ENCODE results near the gene NUCKS1. TPM values are rescaled to one million over a fixed set of nuclear protein-coding genes. Genes with fewer than 3 reads are reported as not detected.

NUCKS1 gene
- total RNA-seq, 1 donor from 2014 or later: 245 TPM

DNA sequence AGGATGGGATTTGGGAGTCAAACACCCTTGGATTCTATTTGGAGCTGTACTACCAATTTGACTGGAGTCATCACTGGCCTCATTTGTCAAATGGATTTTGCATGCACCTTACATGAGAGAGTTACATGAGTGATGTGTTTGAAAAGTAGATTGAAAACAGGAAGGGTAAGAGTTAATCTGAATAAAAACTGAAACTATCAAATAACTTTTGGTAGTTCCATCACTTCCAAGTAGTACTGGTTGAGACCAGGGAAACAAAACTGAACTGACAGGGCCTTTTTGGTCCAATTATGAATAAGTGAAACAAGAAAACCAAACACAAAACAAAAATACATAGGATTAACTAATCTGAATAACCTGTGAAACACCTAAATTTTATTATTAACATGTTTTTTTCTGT lies 30.2 kb downstream of the NUCKS1 start:
- Mint-ChIP-seq H3K4me1 (ENCODE audit: low read depth) (peaks cover 34% of the 10 kb centered on the region), H3K36me3 (ENCODE audit: insufficient read depth) (peaks cover 45% of the 10 kb centered on the region)

DNA sequence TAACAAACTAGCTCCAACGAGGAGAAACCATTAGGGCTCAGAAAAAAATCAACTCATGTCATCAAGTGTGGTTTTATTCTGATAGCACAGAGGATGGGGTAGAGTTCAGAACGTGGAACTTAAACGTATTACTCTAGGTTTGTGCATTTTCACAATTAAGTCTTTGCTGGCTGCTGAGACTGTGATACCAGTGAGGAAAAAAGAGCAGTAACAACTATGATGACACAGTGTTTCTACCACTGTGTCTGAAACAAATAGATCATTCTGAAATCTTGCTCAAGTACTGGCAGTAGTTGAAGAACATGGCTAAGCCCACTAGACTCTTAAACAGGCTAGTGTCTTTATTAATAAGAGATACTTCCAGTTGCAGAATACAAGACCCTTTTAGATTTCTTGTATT lies 31.0 kb downstream of the NUCKS1 start:
- TF ChIP-seq, protein P1, sequence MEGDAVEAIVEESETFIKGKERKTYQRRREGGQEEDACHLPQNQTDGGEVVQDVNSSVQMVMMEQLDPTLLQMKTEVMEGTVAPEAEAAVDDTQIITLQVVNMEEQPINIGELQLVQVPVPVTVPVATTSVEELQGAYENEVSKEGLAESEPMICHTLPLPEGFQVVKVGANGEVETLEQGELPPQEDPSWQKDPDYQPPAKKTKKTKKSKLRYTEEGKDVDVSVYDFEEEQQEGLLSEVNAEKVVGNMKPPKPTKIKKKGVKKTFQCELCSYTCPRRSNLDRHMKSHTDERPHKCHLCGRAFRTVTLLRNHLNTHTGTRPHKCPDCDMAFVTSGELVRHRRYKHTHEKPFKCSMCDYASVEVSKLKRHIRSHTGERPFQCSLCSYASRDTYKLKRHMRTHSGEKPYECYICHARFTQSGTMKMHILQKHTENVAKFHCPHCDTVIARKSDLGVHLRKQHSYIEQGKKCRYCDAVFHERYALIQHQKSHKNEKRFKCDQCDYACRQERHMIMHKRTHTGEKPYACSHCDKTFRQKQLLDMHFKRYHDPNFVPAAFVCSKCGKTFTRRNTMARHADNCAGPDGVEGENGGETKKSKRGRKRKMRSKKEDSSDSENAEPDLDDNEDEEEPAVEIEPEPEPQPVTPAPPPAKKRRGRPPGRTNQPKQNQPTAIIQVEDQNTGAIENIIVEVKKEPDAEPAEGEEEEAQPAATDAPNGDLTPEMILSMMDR (IDR thresholded peaks at IDR 0.05; ENCODE audit: unreplicated experiment): no peak
- Mint-ChIP-seq H3K9me3 (ENCODE audit: low read depth) (no peaks in the 10 kb centered on the region), H3K27me3 (no peaks in the 10 kb centered on the region), H3K27ac (no peak overlapping the region), H3K36me3 (ENCODE audit: insufficient read depth) (peaks cover 43% of the 10 kb centered on the region), H3K4me3 (ENCODE audit: low read depth) (no peak overlapping the region), H3K4me1 (ENCODE audit: low read depth) (peaks cover 41% of the 10 kb centered on the region)
- DNase-seq (ENCODE audit: low spot score, unreplicated experiment): no peak

More for the DNA sequence above, 30.2 kb downstream of the NUCKS1 start:
- no peaks in the 10 kb centered on the region for H3K9me3 Mint-ChIP-seq (ENCODE audit: low read depth)
- DNase-seq (ENCODE audit: low spot score, unreplicated experiment): no peak
- H3K4me3 Mint-ChIP-seq (ENCODE audit: low read depth): no peak overlapping the region
- H3K27me3 Mint-ChIP-seq: no peaks in the 10 kb centered on the region
- H3K27ac Mint-ChIP-seq: no peak overlapping the region
- TF ChIP-seq, protein P1 (IDR thresholded peaks at IDR 0.05; ENCODE audit: unreplicated experiment): no peak

DNA sequence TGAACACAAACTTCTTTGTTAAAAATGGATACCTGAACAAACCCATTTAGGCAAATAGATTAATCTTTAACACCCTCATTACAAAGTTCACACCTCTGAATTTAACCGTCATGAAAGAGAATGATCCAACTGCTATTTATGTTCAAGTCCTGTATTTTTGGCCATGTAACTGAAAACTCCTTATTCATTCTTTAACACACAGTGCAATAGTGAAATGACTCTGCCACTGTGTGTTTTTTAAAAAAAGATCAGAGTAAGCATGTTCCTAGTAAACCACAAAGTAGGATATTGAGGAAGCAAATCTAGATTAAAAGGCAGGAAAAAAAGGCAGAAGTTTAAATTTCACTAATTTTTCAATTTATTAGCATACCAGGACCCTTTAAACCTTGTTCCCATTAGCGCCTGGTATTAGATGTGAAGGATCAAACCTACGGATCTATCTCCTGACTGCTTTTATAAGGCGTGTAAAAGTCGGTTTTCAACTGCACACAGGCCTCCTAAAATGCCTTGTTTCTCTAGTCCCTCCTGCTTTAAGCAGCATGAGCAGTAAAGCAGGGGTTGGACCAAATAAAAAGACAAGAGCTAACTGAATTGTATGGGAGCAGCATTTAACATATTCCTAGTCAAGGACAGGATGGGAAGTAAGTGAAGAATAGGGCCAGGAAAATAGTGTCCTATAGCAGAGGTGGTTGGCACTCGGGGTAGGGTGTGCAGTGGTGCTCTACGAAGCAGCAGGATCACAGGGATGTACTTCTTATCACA lies 33.4 kb downstream of the NUCKS1 start:
- peak overlapping the region; percentile 86 for H3K27ac Mint-ChIP-seq
- peaks cover 45% of the 10 kb centered on the region for H3K4me1 Mint-ChIP-seq (ENCODE audit: low read depth)
- no peaks in the 10 kb centered on the region for H3K27me3 Mint-ChIP-seq
- H3K9me3 Mint-ChIP-seq (ENCODE audit: low read depth): no peaks in the 10 kb centered on the region
- H3K36me3 Mint-ChIP-seq (ENCODE audit: insufficient read depth): peaks cover 37% of the 10 kb centered on the region
- TF ChIP-seq, protein P1 (IDR thresholded peaks at IDR 0.05; ENCODE audit: unreplicated experiment): no peak
- H3K4me3 Mint-ChIP-seq (ENCODE audit: low read depth): no peak overlapping the region
- DNase-seq (ENCODE audit: low spot score, unreplicated experiment): no peak

DNA sequence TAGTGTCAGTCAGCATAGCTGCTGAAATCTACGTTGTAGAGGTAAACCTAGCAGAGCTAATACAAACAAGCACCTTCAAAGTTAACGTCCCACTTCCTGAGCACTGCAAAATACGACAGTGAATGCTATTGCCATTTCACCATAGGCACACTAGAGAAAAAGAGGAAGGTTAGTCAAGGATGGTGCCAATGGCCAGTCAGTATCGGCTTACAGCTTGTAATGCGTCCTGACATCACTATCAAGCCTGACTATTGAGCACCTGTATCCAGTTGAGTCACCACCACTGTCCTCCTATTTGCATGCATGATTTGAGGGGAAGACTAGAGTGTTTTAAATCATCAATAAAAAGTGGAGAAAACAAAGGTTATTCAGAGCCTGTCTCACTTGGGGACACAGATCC lies 34.4 kb downstream of the NUCKS1 start:
- peak overlapping the region; percentile 2 for H3K27ac Mint-ChIP-seq
- TF ChIP-seq, protein P1 (IDR thresholded peaks at IDR 0.05; ENCODE audit: unreplicated experiment): no peak
- no peak overlapping the region for H3K4me3 Mint-ChIP-seq (ENCODE audit: low read depth)
- no peaks in the 10 kb centered on the region for H3K9me3 Mint-ChIP-seq (ENCODE audit: low read depth)
- no peak for DNase-seq (ENCODE audit: low spot score, unreplicated experiment)
- H3K27me3 Mint-ChIP-seq: no peaks in the 10 kb centered on the region
- H3K36me3 Mint-ChIP-seq (ENCODE audit: insufficient read depth): peaks cover 32% of the 10 kb centered on the region
- H3K4me1 Mint-ChIP-seq (ENCODE audit: low read depth): peaks cover 49% of the 10 kb centered on the region

DNA sequence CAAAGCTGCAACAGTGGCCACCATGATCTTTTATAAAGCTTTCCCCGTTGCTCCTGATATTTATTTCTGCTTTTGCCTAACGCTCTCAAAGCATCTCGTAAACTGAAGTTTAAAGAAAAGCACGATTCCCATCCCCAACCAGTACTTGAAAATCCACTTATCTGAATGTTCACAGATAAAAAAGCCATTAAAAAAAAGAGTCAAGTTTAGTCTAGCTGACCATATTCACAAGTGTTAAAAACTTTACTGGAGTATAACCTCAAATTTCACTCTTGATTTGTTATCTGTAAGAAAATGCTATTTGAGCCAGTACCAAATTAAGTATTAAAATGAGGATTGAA lies 35.1 kb downstream of the NUCKS1 start:
- Mint-ChIP-seq H3K36me3 (ENCODE audit: insufficient read depth) (peaks cover 26% of the 10 kb centered on the region), H3K9me3 (ENCODE audit: low read depth) (no peaks in the 10 kb centered on the region)
- DNase-seq (ENCODE audit: low spot score, unreplicated experiment): no peak

More for the DNA sequence above, 35.1 kb downstream of the NUCKS1 start:
- no peak overlapping the region for H3K4me3 Mint-ChIP-seq (ENCODE audit: low read depth)
- peaks cover 52% of the 10 kb centered on the region for H3K4me1 Mint-ChIP-seq (ENCODE audit: low read depth)
- peak overlapping the region; percentile 21 for H3K27ac Mint-ChIP-seq
- no peaks in the 10 kb centered on the region for H3K27me3 Mint-ChIP-seq
- TF ChIP-seq, protein P1 (IDR thresholded peaks at IDR 0.05; ENCODE audit: unreplicated experiment): no peak
